ENCODE data around the gene MITD1. TPM values are rescaled to one million over a fixed set of nuclear protein-coding genes. Genes with fewer than 3 reads are reported as not detected.

The MITD1 gene
- total RNA-seq, 4 donors from 2014 or later: 18.3 to 30.8 (median 27.2) TPM

GRCh38 chr2:99188357-99188756 lies 7.5 kb upstream of the MITD1 start:
- no peak overlapping the region for H3K27ac ChIP-seq
- peaks cover 0 to 67% (median 0%) of the 10 kb centered on the region in 3 donors for H3K36me3 ChIP-seq
- WGBS, 2 donors: 94 to 97% methylated on average over 3 of the region's 3 CpGs
- TF ChIP-seq EP300 (IDR thresholded peaks at IDR 0.05) (no peak), POLR2A (IDR thresholded peaks at IDR 0.05) (no peak), CTCF (IDR thresholded peaks at IDR 0.05) (no peak)
- H3K27me3 ChIP-seq: no peaks in the 10 kb centered on the region
- H3K9me3 ChIP-seq: no peaks in the 10 kb centered on the region
- peaks cover 0 to 29% (median 0%) of the 10 kb centered on the region in 4 donors for H3K4me1 ChIP-seq
- DNase-seq (ENCODE audit: low spot score in 2 of 2): no peak
- no peak overlapping the region for H3K4me3 ChIP-seq

- no peaks in the 10 kb centered on the region for H3K9me3 ChIP-seq
- TF ChIP-seq CTCF (IDR thresholded peaks at IDR 0.05) (no peak), EP300 (IDR thresholded peaks at IDR 0.05) (no peak), POLR2A (IDR thresholded peaks at IDR 0.05) (no peak)
- H3K36me3 ChIP-seq: peaks cover 0 to 54% (median 0%) of the 10 kb centered on the region in 3 donors
- H3K4me3 ChIP-seq: no peak overlapping the region
- no peaks in the 10 kb centered on the region for H3K27me3 ChIP-seq
- no peak for DNase-seq (ENCODE audit: low spot score in 2 of 2)
- H3K27ac ChIP-seq: no peak overlapping the region
- H3K4me1 ChIP-seq: peaks cover 0 to 42% (median 4%) of the 10 kb centered on the region in 4 donors
Observed at GRCh38 chr2:99187011-99187410, 6.2 kb upstream of the MITD1 start.

GRCh38 chr2:99184811-99185210 lies 4.0 kb upstream of the MITD1 start:
- Histone ChIP-seq H3K36me3 (peaks cover 0 to 32% (median 0%) of the 10 kb centered on the region in 3 donors), H3K27ac (no peak overlapping the region), H3K4me1 (peaks cover 0 to 53% (median 16%) of the 10 kb centered on the region in 4 donors), H3K4me3 (no peak overlapping the region), H3K27me3 (no peaks in the 10 kb centered on the region), H3K9me3 (no peaks in the 10 kb centered on the region)
- no peak for TF ChIP-seq POLR2A (IDR thresholded peaks at IDR 0.05)
- no peak for TF ChIP-seq EP300 (IDR thresholded peaks at IDR 0.05)
- TF ChIP-seq CTCF (IDR thresholded peaks at IDR 0.05): no peak
- DNase-seq (ENCODE audit: low spot score in 2 of 2): no peak
- 78 to 90% methylated on average over 6 of the region's 6 CpGs for WGBS, 2 donors

- H3K9me3 ChIP-seq: no peaks in the 10 kb centered on the region
- no peak overlapping the region for H3K4me3 ChIP-seq
- peaks cover 0 to 71% (median 23%) of the 10 kb centered on the region in 4 donors for H3K4me1 ChIP-seq
- WGBS, 2 donors: 85 to 89% methylated on average over 3 of the region's 3 CpGs
- peaks cover 0 to 14% (median 0%) of the 10 kb centered on the region in 3 donors for H3K36me3 ChIP-seq
- no peak for DNase-seq (ENCODE audit: low spot score in 2 of 2)
- no peaks in the 10 kb centered on the region for H3K27me3 ChIP-seq
- no peak overlapping the region for H3K27ac ChIP-seq
- TF ChIP-seq EP300 (IDR thresholded peaks at IDR 0.05) (no peak), POLR2A (IDR thresholded peaks at IDR 0.05) (no peak), CTCF (IDR thresholded peaks at IDR 0.05) (no peak)
Observed at GRCh38 chr2:99183025-99183424, 2.2 kb upstream of the MITD1 start.

- Histone ChIP-seq H3K36me3 (peaks cover 0 to 4% (median 0%) of the 10 kb centered on the region in 3 donors), H3K4me3 (peak overlapping the region; percentile 50 to 69 (median 60)), H3K27ac (peak overlapping the region in 2 of 4 donors; percentile 72 to 77), H3K27me3 (no peaks in the 10 kb centered on the region), H3K4me1 (peaks cover 0 to 76% (median 23%) of the 10 kb centered on the region in 4 donors), H3K9me3 (no peaks in the 10 kb centered on the region)
- no peak for DNase-seq (ENCODE audit: low spot score in 2 of 2)
- 4 to 6% methylated on average over 4 of the region's 4 CpGs for WGBS, 2 donors
- TF ChIP-seq POLR2A (IDR thresholded peaks at IDR 0.05) (no peak), EP300 (IDR thresholded peaks at IDR 0.05) (no peak), CTCF (IDR thresholded peaks at IDR 0.05) (no peak)
Observed at GRCh38 chr2:99181624-99182000, 754 bp upstream of the MITD1 start.

Data from tibial nerve (tissue), 4 donors.